ENCODE results near the gene SLC7A14.

SLC7A14 gene

GRCh38 chr3:170542704-170543103 lies 43.2 kb downstream of the SLC7A14 start:
- Histone ChIP-seq H3K27ac (ENCODE audit: insufficient read depth, low read depth, low read length, poor library complexity, severe bottlenecking) (no peak overlapping the region), H3K36me3 (ENCODE audit: control insufficient read depth, insufficient read depth, low read length) (no peaks in the 10 kb centered on the region), H3K4me3 (ENCODE audit: insufficient read depth, low read depth, low read length) (no peak overlapping the region), H3K9me3 (ENCODE audit: control insufficient read depth, low read length) (no peaks in the 10 kb centered on the region), H3K27me3 (ENCODE audit: control insufficient read depth, insufficient read depth, low read length, poor library complexity, severe bottlenecking) (no peaks in the 10 kb centered on the region), H3K4me1 (ENCODE audit: control insufficient read depth, insufficient read depth, low read length) (no peaks in the 10 kb centered on the region)
- WGBS, 2 experiments: 93 to 100% methylated on average over 2 to 3 of the region's 3 CpGs

- no peaks in the 10 kb centered on the region for H3K27me3 ChIP-seq (ENCODE audit: control insufficient read depth, insufficient read depth, low read length, poor library complexity, severe bottlenecking)
- no peak overlapping the region for H3K4me3 ChIP-seq (ENCODE audit: insufficient read depth, low read depth, low read length)
- 90 to 95% methylated on average over 2 to 3 of the region's 3 CpGs for WGBS, 2 experiments
- H3K9me3 ChIP-seq (ENCODE audit: control insufficient read depth, low read length): no peaks in the 10 kb centered on the region
- no peaks in the 10 kb centered on the region for H3K4me1 ChIP-seq (ENCODE audit: control insufficient read depth, insufficient read depth, low read length)
- no peak overlapping the region for H3K27ac ChIP-seq (ENCODE audit: insufficient read depth, low read depth, low read length, poor library complexity, severe bottlenecking)
- no peaks in the 10 kb centered on the region for H3K36me3 ChIP-seq (ENCODE audit: control insufficient read depth, insufficient read depth, low read length)
These were observed 46.0 kb downstream of the SLC7A14 start for GRCh38 chr3:170539897-170540296.

GRCh38 chr3:170536712-170537111 lies 49.2 kb downstream of the SLC7A14 start:
- H3K27me3 ChIP-seq (ENCODE audit: control insufficient read depth, insufficient read depth, low read length, poor library complexity, severe bottlenecking): no peaks in the 10 kb centered on the region
- no peak overlapping the region for H3K4me3 ChIP-seq (ENCODE audit: insufficient read depth, low read depth, low read length)

GRCh38 chr3:170534227-170534626 lies 51.6 kb downstream of the SLC7A14 start:
- Histone ChIP-seq H3K4me1 (ENCODE audit: control insufficient read depth, insufficient read depth, low read length) (no peaks in the 10 kb centered on the region), H3K4me3 (ENCODE audit: insufficient read depth, low read depth, low read length) (no peak overlapping the region), H3K36me3 (ENCODE audit: control insufficient read depth, insufficient read depth, low read length) (no peaks in the 10 kb centered on the region), H3K9me3 (ENCODE audit: control insufficient read depth, low read length) (no peaks in the 10 kb centered on the region), H3K27me3 (ENCODE audit: control insufficient read depth, insufficient read depth, low read length, poor library complexity, severe bottlenecking) (no peaks in the 10 kb centered on the region), H3K27ac (ENCODE audit: insufficient read depth, low read depth, low read length, poor library complexity, severe bottlenecking) (no peak overlapping the region)
- 84 to 96% methylated on average over 3 of the region's 3 CpGs for WGBS, 2 experiments

More at GRCh38 chr3:170536712-170537111, 49.2 kb downstream of the SLC7A14 start:
- H3K4me1 ChIP-seq (ENCODE audit: control insufficient read depth, insufficient read depth, low read length): no peaks in the 10 kb centered on the region
- H3K27ac ChIP-seq (ENCODE audit: insufficient read depth, low read depth, low read length, poor library complexity, severe bottlenecking): no peak overlapping the region
- H3K36me3 ChIP-seq (ENCODE audit: control insufficient read depth, insufficient read depth, low read length): no peaks in the 10 kb centered on the region
- H3K9me3 ChIP-seq (ENCODE audit: control insufficient read depth, low read length): no peaks in the 10 kb centered on the region

GRCh38 chr3:170532573-170532972 lies 53.3 kb downstream of the SLC7A14 start:
- Histone ChIP-seq H3K4me3 (ENCODE audit: insufficient read depth, low read depth, low read length) (no peak overlapping the region), H3K27ac (ENCODE audit: insufficient read depth, low read depth, low read length, poor library complexity, severe bottlenecking) (no peak overlapping the region), H3K27me3 (ENCODE audit: control insufficient read depth, insufficient read depth, low read length, poor library complexity, severe bottlenecking) (no peaks in the 10 kb centered on the region), H3K4me1 (ENCODE audit: control insufficient read depth, insufficient read depth, low read length) (no peaks in the 10 kb centered on the region), H3K9me3 (ENCODE audit: control insufficient read depth, low read length) (no peaks in the 10 kb centered on the region), H3K36me3 (ENCODE audit: control insufficient read depth, insufficient read depth, low read length) (no peaks in the 10 kb centered on the region)
- 79 to 86% methylated on average over 6 of the region's 6 CpGs for whole genome bisulfite sequencing, 2 experiments

GRCh38 chr3:170531657-170532335 lies 54.1 kb downstream of the SLC7A14 start:
- Histone ChIP-seq H3K4me1 (ENCODE audit: control insufficient read depth, insufficient read depth, low read length) (no peaks in the 10 kb centered on the region), H3K36me3 (ENCODE audit: control insufficient read depth, insufficient read depth, low read length) (no peaks in the 10 kb centered on the region), H3K9me3 (ENCODE audit: control insufficient read depth, low read length) (no peaks in the 10 kb centered on the region), H3K4me3 (ENCODE audit: insufficient read depth, low read depth, low read length) (no peak overlapping the region), H3K27me3 (ENCODE audit: control insufficient read depth, insufficient read depth, low read length, poor library complexity, severe bottlenecking) (no peaks in the 10 kb centered on the region), H3K27ac (ENCODE audit: insufficient read depth, low read depth, low read length, poor library complexity, severe bottlenecking) (no peak overlapping the region)
- 87 to 88% methylated on average over 7 of the region's 7 CpGs for WGBS, 2 experiments

- no peaks in the 10 kb centered on the region for H3K36me3 ChIP-seq (ENCODE audit: control insufficient read depth, insufficient read depth, low read length)
- H3K27me3 ChIP-seq (ENCODE audit: control insufficient read depth, insufficient read depth, low read length, poor library complexity, severe bottlenecking): no peaks in the 10 kb centered on the region
- 91 to 92% methylated on average over 6 of the region's 6 CpGs for WGBS, 2 experiments
- H3K27ac ChIP-seq (ENCODE audit: insufficient read depth, low read depth, low read length, poor library complexity, severe bottlenecking): no peak overlapping the region
- no peaks in the 10 kb centered on the region for H3K4me1 ChIP-seq (ENCODE audit: control insufficient read depth, insufficient read depth, low read length)
- H3K4me3 ChIP-seq (ENCODE audit: insufficient read depth, low read depth, low read length): no peak overlapping the region
- H3K9me3 ChIP-seq (ENCODE audit: control insufficient read depth, low read length): no peaks in the 10 kb centered on the region
These were observed 54.8 kb downstream of the SLC7A14 start for GRCh38 chr3:170531054-170531453.

- Histone ChIP-seq H3K27me3 (ENCODE audit: control insufficient read depth, insufficient read depth, low read length, poor library complexity, severe bottlenecking) (no peaks in the 10 kb centered on the region), H3K27ac (ENCODE audit: insufficient read depth, low read depth, low read length, poor library complexity, severe bottlenecking) (no peak overlapping the region), H3K4me1 (ENCODE audit: control insufficient read depth, insufficient read depth, low read length) (no peaks in the 10 kb centered on the region), H3K36me3 (ENCODE audit: control insufficient read depth, insufficient read depth, low read length) (no peaks in the 10 kb centered on the region), H3K9me3 (ENCODE audit: control insufficient read depth, low read length) (no peaks in the 10 kb centered on the region), H3K4me3 (ENCODE audit: insufficient read depth, low read depth, low read length) (no peak overlapping the region)
- WGBS, 2 experiments: 92 to 96% methylated on average over 4 of the region's 4 CpGs
These were observed 56.0 kb downstream of the SLC7A14 start for GRCh38 chr3:170529912-170530311.

GRCh38 chr3:170529346-170529745 lies 56.5 kb downstream of the SLC7A14 start:
- WGBS, 2 experiments: 84 to 90% methylated on average over 2 of the region's 2 CpGs
- Histone ChIP-seq H3K4me1 (ENCODE audit: control insufficient read depth, insufficient read depth, low read length) (no peaks in the 10 kb centered on the region), H3K27me3 (ENCODE audit: control insufficient read depth, insufficient read depth, low read length, poor library complexity, severe bottlenecking) (no peaks in the 10 kb centered on the region), H3K27ac (ENCODE audit: insufficient read depth, low read depth, low read length, poor library complexity, severe bottlenecking) (no peak overlapping the region), H3K36me3 (ENCODE audit: control insufficient read depth, insufficient read depth, low read length) (no peaks in the 10 kb centered on the region), H3K9me3 (ENCODE audit: control insufficient read depth, low read length) (no peaks in the 10 kb centered on the region), H3K4me3 (ENCODE audit: insufficient read depth, low read depth, low read length) (no peak overlapping the region)

- Histone ChIP-seq H3K9me3 (ENCODE audit: control insufficient read depth, low read length) (no peaks in the 10 kb centered on the region), H3K36me3 (ENCODE audit: control insufficient read depth, insufficient read depth, low read length) (no peaks in the 10 kb centered on the region), H3K4me3 (ENCODE audit: insufficient read depth, low read depth, low read length) (no peak overlapping the region), H3K27ac (ENCODE audit: insufficient read depth, low read depth, low read length, poor library complexity, severe bottlenecking) (no peak overlapping the region), H3K27me3 (ENCODE audit: control insufficient read depth, insufficient read depth, low read length, poor library complexity, severe bottlenecking) (no peaks in the 10 kb centered on the region), H3K4me1 (ENCODE audit: control insufficient read depth, insufficient read depth, low read length) (no peaks in the 10 kb centered on the region)
- WGBS, 2 experiments: 90 to 91% methylated on average over 8 of the region's 8 CpGs
These were observed 57.1 kb downstream of the SLC7A14 start for GRCh38 chr3:170528726-170529125.

- Histone ChIP-seq H3K4me1 (ENCODE audit: control insufficient read depth, insufficient read depth, low read length) (peaks cover 4% of the 10 kb centered on the region), H3K9me3 (ENCODE audit: control insufficient read depth, low read length) (no peaks in the 10 kb centered on the region), H3K27ac (ENCODE audit: insufficient read depth, low read depth, low read length, poor library complexity, severe bottlenecking) (no peak overlapping the region), H3K36me3 (ENCODE audit: control insufficient read depth, insufficient read depth, low read length) (no peaks in the 10 kb centered on the region), H3K27me3 (ENCODE audit: control insufficient read depth, insufficient read depth, low read length, poor library complexity, severe bottlenecking) (no peaks in the 10 kb centered on the region), H3K4me3 (ENCODE audit: insufficient read depth, low read depth, low read length) (no peak overlapping the region)
These were observed 61.8 kb downstream of the SLC7A14 start for GRCh38 chr3:170524073-170524472.
